ENCODE data around the gene TM6SF1. TPM values are rescaled to one million over a fixed set of nuclear protein-coding genes. Genes with fewer than 3 reads are reported as not detected.
A peak's percentile ranks its signal among the peaks of the same experiment; 100 is the strongest.

TM6SF1 gene
- total and polyA plus RNA-seq, 9 of the 15 experiments (the other 6 are each of a cell fraction or from before 2014, with no cell fraction given): 1.0 to 5.6 (median 3.5) TPM

- no peak for TF ChIP-seq SMARCB1 (IDR thresholded peaks at IDR 0.05; ENCODE audit: insufficient read length, low read depth)
- TF ChIP-seq PKNOX1 (IDR thresholded peaks at IDR 0.05): 0 out of 2 replicates have a peak, but pooled peaks have one; percentile 6
- TF ChIP-seq SMAD2 (IDR thresholded peaks at IDR 0.05; ENCODE audit: low read depth, low read length): no peak
- TF ChIP-seq ZC3H4 (CRISPR knock-in tag; IDR thresholded peaks at IDR 0.05; ENCODE audit: borderline replicate concordance): no peak
- H2AFZ ChIP-seq (ENCODE audit: low read depth, low read length): no peak overlapping the region
- peaks cover under 1 to 3% of the 10 kb centered on the region in 2 experiments; a peak in 1 of 5 replicates for H3K4me1 ChIP-seq (replicated peaks in 1 of 2; ENCODE audit: control insufficient read depth in 2 of 2, insufficient read depth in 2 of 2, low read length in 2 of 2)
- no peaks in the 10 kb centered on the region for H3K27me3 ChIP-seq (ENCODE audit: control insufficient read depth in 2 of 2, insufficient read depth in 2 of 2, low read length in 2 of 2)
- H3K9me3 ChIP-seq (replicated peaks; ENCODE audit: control insufficient read depth, insufficient read depth, low read depth, low read length): no peaks in the 10 kb centered on the region
- no peaks in the 10 kb centered on the region for H4K20me1 ChIP-seq (replicated peaks; ENCODE audit: control insufficient read depth, insufficient read depth, low read length)
- peaks cover 30% of the 10 kb centered on the region for H3K79me2 ChIP-seq (ENCODE audit: control insufficient read depth, insufficient read depth, low read length)
- DNase-seq (ENCODE audit: extremely low read depth in 1 of 4, low spot score in 3 of 4) (no peak), FAIRE-seq (no peak), ATAC-seq (no peak)
- H3K27ac ChIP-seq (ENCODE audit: extremely low read depth, low read depth, low read length): no peak overlapping the region
- H3K9ac ChIP-seq (ENCODE audit: insufficient read depth in 1 of 2, low read depth in 2 of 2, low read length in 2 of 2): no peak overlapping the region
- H3K36me3 ChIP-seq (ENCODE audit: control insufficient read depth, insufficient read depth, low read length): no peaks in the 10 kb centered on the region
- in situ Hi-C loops (cut with MboI): no loop called here
- WGBS (ENCODE audit: insufficient coverage, low coverage, missing lambda C conversion rate): 12% methylated on average over 4 of the region's 4 CpGs
- POLR2A ChIA-PET: interaction anchor here (0.6 kb wide), 2 partner anchors 110 to 111 kb away, joined by 3 read pairs; no protein-coding TSS in a partner anchor
- no TSS peak for BruUV-seq (replicated peaks)
- no peak overlapping the region for H3K4me3 ChIP-seq
- CTCF ChIA-PET (ENCODE audit: low intra/inter-chr PET ratio): no interaction called here
- intact Hi-C loops (cut with micrococcal nuclease): no loop called here
- no peak overlapping the region for H3K4me2 ChIP-seq (ENCODE audit: insufficient read depth, low read length)
- no peaks in the 10 kb centered on the region for H3K9me1 ChIP-seq (ENCODE audit: control insufficient read depth, insufficient read depth, low read length)
Measured at GRCh38 chr15:83170474-83171165, 63.2 kb downstream of the TM6SF1 start.

Data from K562 (cell line).